IMR-90 (cell line): Measurements from ENCODE around the gene KIDINS220. TPM values are rescaled to one million over a fixed set of nuclear protein-coding genes. Genes with fewer than 3 reads are reported as not detected.

Experiments
- ATAC-seq: fragments of 200-7000 bp; cut with Tn5 transposase; 2 replicates; pipeline ENCODE4 v1.9.1; 2020; ENCODE audit warnings: low read depth, mild to moderate bottlenecking, moderate library complexity
- BruUV-seq: library from RNA; stranded (reverse); fragments of 400-500 nt; replicated peaks from 2 replicates; lab custom pipeline; 2021; lab: Mats Ljungman, UMichigan
- CTCF ChIA-PET: fragments of 300-600 bp; formaldehyde crosslinking; extraction: SDS; loops from one replicate; lab custom pipeline; 2021; ENCODE audit warnings: antibody characterized with exemption; lab: Yijun Ruan, JAX
- POLR2A ChIA-PET: fragments of 300-600 bp; sonication (Branson Sonifier 250); formaldehyde crosslinking; loops from one replicate; lab custom pipeline; 2022; ENCODE audit warnings: antibody characterized with exemption; ENCODE audit not compliant: unreplicated experiment; lab: Charles Lee
- DNase-seq: peaks from one replicate; pipeline ENCODE4 v3.0.0; 2013
- H2AFZ ChIP-seq: replicated peaks from 2 replicates; pipeline ENCODE3; 2013; ENCODE audit warnings: low read length, mild to moderate bottlenecking; ENCODE audit not compliant: poor library complexity
- H2AK5ac ChIP-seq: 2 replicates; pipeline ENCODE4 v1.6.1; 2013; ENCODE audit warnings: low read depth, low read length, inconsistent platforms
- H2AK9ac ChIP-seq: replicated peaks from 2 replicates; pipeline ENCODE3; 2013; ENCODE audit warnings: mild to moderate bottlenecking, low read depth, low read length, moderate library complexity; ENCODE audit not compliant: poor library complexity
- H2BK120ac ChIP-seq: 2 replicates; pipeline ENCODE4 v1.6.1; 2013; ENCODE audit warnings: low read depth, low read length, inconsistent platforms
- H2BK15ac ChIP-seq: 3 replicates; pipeline ENCODE4 v1.6.1; 2013; ENCODE audit warnings: low read depth, low read length, inconsistent platforms
- H2BK20ac ChIP-seq: 2 replicates; pipeline ENCODE4 v1.6.1; 2013; ENCODE audit warnings: low read depth, mild to moderate bottlenecking, inconsistent platforms, low read length, moderate library complexity
- H2BK5ac ChIP-seq: 2 replicates; pipeline ENCODE4 v1.6.1; 2013; ENCODE audit warnings: mild to moderate bottlenecking, low read depth, low read length, inconsistent platforms; ENCODE audit not compliant: poor library complexity, severe bottlenecking
- H3K14ac ChIP-seq: replicated peaks from 2 replicates; pipeline ENCODE4 v1.6.1; 2013; ENCODE audit warnings: low read depth, low read length, inconsistent platforms
- H3K18ac ChIP-seq: 2 replicates; pipeline ENCODE4 v1.6.1; 2013; ENCODE audit warnings: low read depth, low read length, control low read depth
- H3K23ac ChIP-seq: 2 replicates; pipeline ENCODE4 v1.6.1; 2013; ENCODE audit warnings: low read depth, low read length, inconsistent platforms
- H3K27ac ChIP-seq: 2 replicates; pipeline ENCODE4 v1.5.1; 2013; ENCODE audit warnings: mild to moderate bottlenecking, control low read depth, low read length; ENCODE audit not compliant: insufficient read depth
- H3K27me3 ChIP-seq: 2 replicates; pipeline ENCODE4 v1.6.1; 2013; ENCODE audit warnings: low read length; ENCODE audit not compliant: control insufficient read depth, insufficient read depth
- H3K36me3 ChIP-seq: 2 replicates; pipeline ENCODE4 v1.6.1; 2013; ENCODE audit warnings: low read length, mixed read lengths; ENCODE audit not compliant: control insufficient read depth, insufficient read depth
- H3K4ac ChIP-seq: 2 replicates; pipeline ENCODE4 v1.6.1; 2013; ENCODE audit warnings: low read depth, low read length, inconsistent platforms
- H3K4me1 ChIP-seq: 2 replicates; pipeline ENCODE4 v1.6.1; 2013; ENCODE audit warnings: low read length, mixed read lengths; ENCODE audit not compliant: control insufficient read depth, insufficient read depth
- H3K4me2 ChIP-seq: 2 replicates; pipeline ENCODE4 v1.6.1; 2013; ENCODE audit warnings: low read depth, mild to moderate bottlenecking, control low read depth, low read length, moderate library complexity
- H3K4me3 ChIP-seq: 2 replicates; pipeline ENCODE4 v1.5.1; 2013; ENCODE audit warnings: low read depth, mild to moderate bottlenecking, control low read depth, low read length, moderate library complexity; ENCODE audit not compliant: insufficient read depth
- H3K56ac ChIP-seq: 2 replicates; pipeline ENCODE4 v1.6.1; 2013; ENCODE audit warnings: low read length, inconsistent platforms; ENCODE audit not compliant: insufficient read depth; ENCODE audit errors: extremely low read depth
- H3K79me1 ChIP-seq, 2 experiments: 2 replicates each; pipeline ENCODE4 v1.6.1; 2013; ENCODE audit warnings: low read length in 2 of 2, inconsistent platforms in 1 of 2, low read depth in 1 of 2
- H3K9ac ChIP-seq: 2 replicates; pipeline ENCODE4 v1.6.1; 2013; ENCODE audit warnings: low read depth, low read length, control low read depth
- H3K9me1 ChIP-seq: 2 replicates; pipeline ENCODE4 v1.6.1; 2013; ENCODE audit warnings: low read length, inconsistent platforms; ENCODE audit not compliant: insufficient read depth
- H3K9me3 ChIP-seq: 2 replicates; pipeline ENCODE4 v1.6.1; 2013; ENCODE audit warnings: low read length; ENCODE audit not compliant: control insufficient read depth, insufficient read depth
- H4K20me1 ChIP-seq: 2 replicates; pipeline ENCODE4 v1.6.1; 2013; ENCODE audit warnings: low read length, inconsistent platforms; ENCODE audit not compliant: insufficient read depth
- H4K5ac ChIP-seq: 2 replicates; pipeline ENCODE4 v1.6.1; 2013; ENCODE audit warnings: mild to moderate bottlenecking, low read depth, low read length, control low read depth
- H4K8ac ChIP-seq, 2 experiments: 2 replicates each; pipeline ENCODE4 v1.6.1; 2013; ENCODE audit warnings: low read depth in 2 of 2, low read length in 2 of 2, control low read depth in 1 of 2, inconsistent platforms in 1 of 2
- H4K91ac ChIP-seq: 2 replicates; pipeline ENCODE4 v1.6.1; 2013; ENCODE audit warnings: low read depth, low read length, inconsistent platforms; ENCODE audit not compliant: insufficient read depth
- BHLHE40 ChIP-seq: fragments of 150-350 bp; IDR thresholded peaks from 2 replicates; pipeline ENCODE4 v1.6.1; 2016; ENCODE audit warnings: mild to moderate bottlenecking, low read depth, low read length
- CEBPB ChIP-seq: IDR thresholded peaks from 2 replicates; pipeline ENCODE4 v1.6.1; 2012; ENCODE audit warnings: low read depth, low read length, improper control_type of control experiment
- ELK1 ChIP-seq: fragments of 150-350 bp; IDR thresholded peaks from 2 replicates; pipeline ENCODE4 v1.6.1; 2016; ENCODE audit warnings: low read depth, mild to moderate bottlenecking, low read length, moderate library complexity, borderline replicate concordance
- MAFK ChIP-seq: IDR thresholded peaks from 2 replicates; pipeline ENCODE4 v1.6.1; 2012; ENCODE audit warnings: low read depth, low read length, improper control_type of control experiment
- RAD21 ChIP-seq: IDR thresholded peaks from 2 replicates; pipeline ENCODE4 v1.6.1; 2012; ENCODE audit warnings: low read length, improper control_type of control experiment
- RCOR1 ChIP-seq: IDR thresholded peaks from 2 replicates; pipeline ENCODE4 v1.6.1; 2012; ENCODE audit warnings: mild to moderate bottlenecking, low read length, improper control_type of control experiment; ENCODE audit not compliant: insufficient replicate concordance
- RFX5 ChIP-seq: IDR thresholded peaks from 2 replicates; pipeline ENCODE4 v1.8.0; 2012; ENCODE audit warnings: low read depth, mild to moderate bottlenecking, low read length, moderate library complexity
- WGBS, 2 experiments: methylation state at CpG; one replicate each; pipeline versions ENCODE4 v1.1.5 to v1.1.7; 2013; ENCODE audit warnings: missing lambda C conversion rate in 2 of 2; ENCODE audit not compliant: insufficient read length in 1 of 2; ENCODE audit errors: extremely low coverage in 2 of 2; 5-methylcytosine and 5-hydroxymethylcytosine counted together
- dilution Hi-C: fragments of 300-500 bp; cut with HindIII; formaldehyde crosslinking; loops from one replicate; pipeline ENCODE4 v1.14.3; 2018; ENCODE audit warnings: low sequenced_read_pairs; ENCODE audit not compliant: unreplicated experiment
- in situ Hi-C: fragments of 300-500 bp; cut with MboI; formaldehyde crosslinking; loops from 3 replicates; pipeline ENCODE4 v1.14.3; 2019; ENCODE audit warnings: low sequenced_read_pairs, inconsistent platforms, mixed read lengths
- intact Hi-C: fragments of 100-400 bp; cut with micrococcal nuclease; formaldehyde crosslinking; loops from 2 replicates; pipeline ENCODE4 v1.10.0; 2022
- polyA plus RNA-seq, 3 experiments: library from polyadenylated mRNA; depleted of rRNA; stranded (reverse); fragments of >200 nt; gene quantifications; 2 replicates each; pipeline ENCODE4 v1.2.3, GENCODE V29; 2012; ENCODE audit warnings: low replicate concordance in 1 of 3
- total RNA-seq: library from RNA; depleted of rRNA; stranded (reverse); fragments of >200 nt; gene quantifications from 2 replicates; pipeline ENCODE4 v1.2.3, GENCODE V29; 2012

The KIDINS220 gene
- total and polyA plus RNA-seq, 2 of the 4 experiments (the other 2 are of a cell fraction), result 23.1 to 63.4 TPM

GRCh38 chr2:8858910-8859309, 21.5 kb upstream of the KIDINS220 start:
- no peak overlapping the region for H3K4ac ChIP-seq
- H2AK5ac ChIP-seq, result no peak overlapping the region
- H2AFZ ChIP-seq, result no peak overlapping the region
- ChIA-PET POLR2A (no interaction called here), CTCF (no interaction called here)
- WGBS, 2 experiments, result no CpG with 5 or more reads among the region's 1 CpG
- H3K36me3 ChIP-seq, result peaks cover 15% of the 10 kb centered on the region
- no peak overlapping the region for H3K14ac ChIP-seq
- H4K8ac ChIP-seq, result no peak overlapping the region
- no peak overlapping the region for H3K9ac ChIP-seq
- H3K18ac ChIP-seq, result no peak overlapping the region
- no peak overlapping the region for H3K4me2 ChIP-seq
- BruUV-seq, result no TSS peak
- H3K23ac ChIP-seq, result no peak overlapping the region
- H2BK5ac ChIP-seq, result no peak overlapping the region
- H4K5ac ChIP-seq, result no peak overlapping the region
- no peak overlapping the region for H2BK15ac ChIP-seq
- no peak overlapping the region for H3K56ac ChIP-seq
- H2BK20ac ChIP-seq, result no peak overlapping the region
- H3K4me1 ChIP-seq, result no peaks in the 10 kb centered on the region
- H3K4me3 ChIP-seq, result no peak overlapping the region
- H3K79me1 ChIP-seq, result no peaks in the 10 kb centered on the region
- no peaks in the 10 kb centered on the region for H4K20me1 ChIP-seq
- no peaks in the 10 kb centered on the region for H3K27me3 ChIP-seq
- H2BK120ac ChIP-seq, result no peak overlapping the region
- dilution Hi-C loops (no loop called here), intact Hi-C loops (no loop called here), in situ Hi-C loops (loop anchor here (25.0 kb wide), 1 partner anchor 478 kb away; no protein-coding TSS in a partner anchor)
- ATAC-seq (no peak), DNase-seq (no peak)
- TF ChIP-seq ELK1 (no peak), BHLHE40 (no peak), CEBPB (no peak), RCOR1 (no peak), MAFK (no peak), RFX5 (no peak), RAD21 (no peak)
- H3K9me3 ChIP-seq, result no peaks in the 10 kb centered on the region
- no peak overlapping the region for H2AK9ac ChIP-seq
- no peak overlapping the region for H4K91ac ChIP-seq
- H3K9me1 ChIP-seq, result peaks cover 2% of the 10 kb centered on the region; the same call in 1 of the 2 replicates
- H3K27ac ChIP-seq, result no peak overlapping the region
